WTC11 (cell line): ENCODE measurements around the gene PDCD1. TPM values are rescaled to one million over a fixed set of nuclear protein-coding genes. Genes with fewer than 3 reads are reported as not detected.
"Not testable (repeated sequence)": the region's sequence is repeated elsewhere in the genome, so short reads cannot be mapped to it uniquely, and the experiment has no call there.

Source experiments
- ATAC-seq: fragments of 200-7000 bp; cut with Tn5 transposase; 2 replicates; pipeline ENCODE4 v1.10.0; 2021; ENCODE audit warnings: mild to moderate bottlenecking, moderate library complexity
- CTCF ChIA-PET: fragments of 300-600 bp; sonication (Branson Sonifier 250); formaldehyde crosslinking; loops from one replicate; lab custom pipeline; 2021; ENCODE audit warnings: antibody characterized with exemption; lab: Charles Lee
- POLR2A ChIA-PET: fragments of 350-600 bp; sonication (Branson Sonifier 250); formaldehyde crosslinking; loops from one replicate; lab custom pipeline; 2021; ENCODE audit warnings: antibody characterized with exemption; lab: Charles Lee
- DNase-seq: peaks from one replicate; pipeline ENCODE4 v3.0.0; 2021; ENCODE audit warnings: low spot score
- H3K27ac Mint-ChIP-seq: 2 replicates; pipeline ENCODE4 v1.8.0; 2021; ENCODE audit warnings: mixed read lengths
- H3K27me3 Mint-ChIP-seq: 2 replicates; pipeline ENCODE4 v1.8.0; 2021; ENCODE audit warnings: low read depth, mild to moderate bottlenecking, moderate library complexity, mixed read lengths
- H3K36me3 Mint-ChIP-seq: 2 replicates; pipeline ENCODE4 v1.8.0; 2021; ENCODE audit warnings: mixed read lengths
- H3K4me1 Mint-ChIP-seq: 2 replicates; pipeline ENCODE4 v1.8.0; 2022; ENCODE audit warnings: mixed read lengths
- H3K4me3 Mint-ChIP-seq: 2 replicates; pipeline ENCODE4 v1.8.0; 2021; ENCODE audit warnings: mild to moderate bottlenecking, moderate library complexity, mixed read lengths
- H3K9me3 Mint-ChIP-seq: 2 replicates; pipeline ENCODE4 v1.8.0; 2021; ENCODE audit warnings: mixed read lengths
- FOXK1 ChIP-seq: sonication (generic); formaldehyde crosslinking; IDR thresholded peaks from 2 replicates; pipeline ENCODE4 v1.8.0; 2022; ENCODE audit warnings: mild to moderate bottlenecking, moderate library complexity, missing genetic modification reagents
- FOXP1 ChIP-seq: sonication (generic); formaldehyde crosslinking; IDR thresholded peaks from 2 replicates; pipeline ENCODE4 v1.8.0; 2022; ENCODE audit warnings: missing genetic modification reagents, mild to moderate bottlenecking, moderate library complexity, borderline replicate concordance
- GRHL2 ChIP-seq: fragments of 250-450 bp; sonication (Bioruptor Pico); IDR thresholded peaks from 2 replicates; pipeline ENCODE4 v1.8.0; 2022; ENCODE audit warnings: mild to moderate bottlenecking, moderate library complexity; ENCODE audit not compliant: insufficient replicate concordance, severe bottlenecking
- KAT7 ChIP-seq: sonication (generic); formaldehyde crosslinking; IDR thresholded peaks from 2 replicates; pipeline ENCODE4 v1.8.1; 2023; ENCODE audit warnings: missing genetic modification reagents, mild to moderate bottlenecking, borderline replicate concordance
- NR1H2 ChIP-seq: sonication (generic); formaldehyde crosslinking; IDR thresholded peaks from 2 replicates; pipeline ENCODE4 v1.9.0; 2021; ENCODE audit warnings: mild to moderate bottlenecking, moderate library complexity, missing genetic modification reagents
- NR2C2 ChIP-seq: sonication (generic); formaldehyde crosslinking; IDR thresholded peaks from 2 replicates; pipeline ENCODE4 v1.8.0; 2022; ENCODE audit warnings: mild to moderate bottlenecking, missing genetic modification reagents
- TEAD1 ChIP-seq: sonication (generic); formaldehyde crosslinking; IDR thresholded peaks from 2 replicates; pipeline ENCODE4 v1.8.0; 2022; ENCODE audit warnings: mild to moderate bottlenecking, missing genetic modification reagents
- TP53 ChIP-seq: sonication (generic); formaldehyde crosslinking; IDR thresholded peaks from 2 replicates; pipeline ENCODE4 v1.8.1; 2023; ENCODE audit warnings: mild to moderate bottlenecking, missing genetic modification reagents
- ZNF121 ChIP-seq: sonication (generic); formaldehyde crosslinking; IDR thresholded peaks from 2 replicates; pipeline ENCODE4 v1.8.0; 2023; ENCODE audit warnings: missing genetic modification reagents
- ZNF263 ChIP-seq: sonication (generic); formaldehyde crosslinking; IDR thresholded peaks from 2 replicates; pipeline ENCODE4 v1.8.1; 2022; ENCODE audit warnings: low read depth, mild to moderate bottlenecking, moderate library complexity, missing genetic modification reagents
- total RNA-seq: library from RNA; stranded (reverse); gene quantifications from 3 replicates; pipeline ENCODE4 v1.2.3, GENCODE V29; 2021
- TF ChIP-seq, protein P1 (sequence below): sonication (generic); formaldehyde crosslinking; IDR thresholded peaks from 2 replicates; pipeline ENCODE4 v1.8.1; 2023; ENCODE audit warnings: mild to moderate bottlenecking, missing genetic modification reagents
- TF ChIP-seq, protein P2 (sequence below): sonication (generic); formaldehyde crosslinking; IDR thresholded peaks from 2 replicates; pipeline ENCODE4 v1.8.0; 2023; ENCODE audit warnings: missing genetic modification reagents
- TF ChIP-seq, protein P3 (sequence below): sonication (generic); formaldehyde crosslinking; IDR thresholded peaks from 2 replicates; pipeline ENCODE4 v1.8.0; 2022; ENCODE audit warnings: missing genetic modification reagents

Gene PDCD1
- total RNA-seq, 1 experiment from 2014 or later, result 0.52 TPM

DNA sequence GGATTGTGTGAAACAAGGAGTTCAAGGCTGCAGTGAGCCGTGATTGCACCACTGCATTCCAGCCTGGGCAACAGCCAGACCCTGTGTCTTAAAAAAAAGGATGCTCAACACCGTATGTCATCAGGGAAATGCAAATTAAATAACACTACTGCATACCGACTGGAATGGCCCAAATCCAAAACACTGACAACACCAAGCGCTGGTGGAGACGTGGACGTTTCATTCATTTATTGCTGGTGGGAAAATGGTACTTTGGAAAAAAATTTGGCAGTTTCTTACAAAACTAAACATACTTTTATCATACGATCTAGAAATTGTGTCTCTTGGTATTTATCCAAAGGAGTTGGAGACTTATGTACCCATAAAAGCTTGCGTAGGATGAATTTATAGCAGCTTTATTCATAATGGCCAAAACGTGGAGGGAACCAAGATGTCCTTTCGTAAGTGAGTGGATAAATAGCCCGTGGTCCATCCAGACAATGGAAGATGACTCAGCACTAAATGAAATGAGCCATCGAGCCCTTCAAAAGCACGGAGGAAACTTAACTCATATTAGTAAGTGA, 25.5 kb downstream of the PDCD1 start:
- no peak for DNase-seq
- no peak for ATAC-seq
- POLR2A ChIA-PET, result interaction anchor here (0.6 kb wide), 1 partner anchor 11 kb away, joined by 8 read pairs; no protein-coding TSS in a partner anchor

DNA sequence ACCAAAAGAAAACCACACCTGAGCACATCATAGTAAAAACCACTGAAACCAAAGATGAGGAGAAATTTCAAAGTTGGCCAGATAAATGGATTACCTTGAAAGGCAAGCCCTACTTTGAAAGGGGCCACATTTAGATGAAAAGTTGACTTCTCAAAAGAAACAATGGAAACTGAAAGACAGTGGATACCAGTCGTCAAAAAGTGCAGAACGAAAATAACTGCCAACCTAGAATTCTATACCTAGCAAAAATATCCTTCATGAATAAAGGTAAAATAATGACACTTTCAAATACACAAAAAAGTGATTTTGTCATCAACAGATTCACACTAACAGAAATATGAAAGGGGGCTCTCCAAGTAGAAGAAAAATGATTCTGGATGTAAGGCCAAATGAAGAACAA, 31.3 kb downstream of the PDCD1 start:
- peaks cover 13% of the 10 kb centered on the region for H3K36me3 Mint-ChIP-seq
- H3K4me1 Mint-ChIP-seq, result no peaks in the 10 kb centered on the region
- CTCF ChIA-PET, result no interaction called here
- no peak overlapping the region for H3K4me3 Mint-ChIP-seq
- no peak for ATAC-seq
- H3K27me3 Mint-ChIP-seq, result peaks cover 25% of the 10 kb centered on the region
- peaks cover 40% of the 10 kb centered on the region for H3K9me3 Mint-ChIP-seq
- POLR2A ChIA-PET, result interaction anchor here (0.6 kb wide), 1 partner anchor 136 kb away, joined by 4 read pairs; no protein-coding TSS in a partner anchor
- TF ChIP-seq KAT7 (no peak), ZNF263 (no peak), GRHL2 (CRISPR knock-in tag) (no peak), NR1H2 (CRISPR knock-in tag) (no peak), TEAD1 (CRISPR knock-in tag) (no peak), FOXP1 (no peak), FOXK1 (CRISPR knock-in tag) (no peak), NR2C2 (no peak), TP53 (CRISPR knock-in tag) (no peak)
- TF ChIP-seq, protein P1, sequence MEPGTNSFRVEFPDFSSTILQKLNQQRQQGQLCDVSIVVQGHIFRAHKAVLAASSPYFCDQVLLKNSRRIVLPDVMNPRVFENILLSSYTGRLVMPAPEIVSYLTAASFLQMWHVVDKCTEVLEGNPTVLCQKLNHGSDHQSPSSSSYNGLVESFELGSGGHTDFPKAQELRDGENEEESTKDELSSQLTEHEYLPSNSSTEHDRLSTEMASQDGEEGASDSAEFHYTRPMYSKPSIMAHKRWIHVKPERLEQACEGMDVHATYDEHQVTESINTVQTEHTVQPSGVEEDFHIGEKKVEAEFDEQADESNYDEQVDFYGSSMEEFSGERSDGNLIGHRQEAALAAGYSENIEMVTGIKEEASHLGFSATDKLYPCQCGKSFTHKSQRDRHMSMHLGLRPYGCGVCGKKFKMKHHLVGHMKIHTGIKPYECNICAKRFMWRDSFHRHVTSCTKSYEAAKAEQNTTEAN (CRISPR knock-in tag), result no peak
- TF ChIP-seq, protein P2, sequence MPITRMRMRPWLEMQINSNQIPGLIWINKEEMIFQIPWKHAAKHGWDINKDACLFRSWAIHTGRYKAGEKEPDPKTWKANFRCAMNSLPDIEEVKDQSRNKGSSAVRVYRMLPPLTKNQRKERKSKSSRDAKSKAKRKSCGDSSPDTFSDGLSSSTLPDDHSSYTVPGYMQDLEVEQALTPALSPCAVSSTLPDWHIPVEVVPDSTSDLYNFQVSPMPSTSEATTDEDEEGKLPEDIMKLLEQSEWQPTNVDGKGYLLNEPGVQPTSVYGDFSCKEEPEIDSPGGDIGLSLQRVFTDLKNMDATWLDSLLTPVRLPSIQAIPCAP (CRISPR knock-in tag), result no peak
- TF ChIP-seq, protein P3, sequence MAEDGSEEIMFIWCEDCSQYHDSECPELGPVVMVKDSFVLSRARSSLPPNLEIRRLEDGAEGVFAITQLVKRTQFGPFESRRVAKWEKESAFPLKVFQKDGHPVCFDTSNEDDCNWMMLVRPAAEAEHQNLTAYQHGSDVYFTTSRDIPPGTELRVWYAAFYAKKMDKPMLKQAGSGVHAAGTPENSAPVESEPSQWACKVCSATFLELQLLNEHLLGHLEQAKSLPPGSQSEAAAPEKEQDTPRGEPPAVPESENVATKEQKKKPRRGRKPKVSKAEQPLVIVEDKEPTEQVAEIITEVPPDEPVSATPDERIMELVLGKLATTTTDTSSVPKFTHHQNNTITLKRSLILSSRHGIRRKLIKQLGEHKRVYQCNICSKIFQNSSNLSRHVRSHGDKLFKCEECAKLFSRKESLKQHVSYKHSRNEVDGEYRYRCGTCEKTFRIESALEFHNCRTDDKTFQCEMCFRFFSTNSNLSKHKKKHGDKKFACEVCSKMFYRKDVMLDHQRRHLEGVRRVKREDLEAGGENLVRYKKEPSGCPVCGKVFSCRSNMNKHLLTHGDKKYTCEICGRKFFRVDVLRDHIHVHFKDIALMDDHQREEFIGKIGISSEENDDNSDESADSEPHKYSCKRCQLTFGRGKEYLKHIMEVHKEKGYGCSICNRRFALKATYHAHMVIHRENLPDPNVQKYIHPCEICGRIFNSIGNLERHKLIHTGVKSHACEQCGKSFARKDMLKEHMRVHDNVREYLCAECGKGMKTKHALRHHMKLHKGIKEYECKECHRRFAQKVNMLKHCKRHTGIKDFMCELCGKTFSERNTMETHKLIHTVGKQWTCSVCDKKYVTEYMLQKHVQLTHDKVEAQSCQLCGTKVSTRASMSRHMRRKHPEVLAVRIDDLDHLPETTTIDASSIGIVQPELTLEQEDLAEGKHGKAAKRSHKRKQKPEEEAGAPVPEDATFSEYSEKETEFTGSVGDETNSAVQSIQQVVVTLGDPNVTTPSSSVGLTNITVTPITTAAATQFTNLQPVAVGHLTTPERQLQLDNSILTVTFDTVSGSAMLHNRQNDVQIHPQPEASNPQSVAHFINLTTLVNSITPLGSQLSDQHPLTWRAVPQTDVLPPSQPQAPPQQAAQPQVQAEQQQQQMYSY (CRISPR knock-in tag), result no peak
- no peak overlapping the region for H3K27ac Mint-ChIP-seq
- DNase-seq, result no peak

More for the DNA sequence above, 25.5 kb downstream of the PDCD1 start:
- Mint-ChIP-seq H3K36me3 (no peaks in the 10 kb centered on the region), H3K4me1 (peaks cover 6% of the 10 kb centered on the region), H3K27ac (no peak overlapping the region), H3K4me3 (no peak overlapping the region), H3K27me3 (peaks cover 3% of the 10 kb centered on the region; the same call in 1 of the 2 replicates), H3K9me3 (peaks cover 12% of the 10 kb centered on the region)
- no peak for TF ChIP-seq ZNF121 (CRISPR knock-in tag)
- CTCF ChIA-PET, result no interaction called here

DNA sequence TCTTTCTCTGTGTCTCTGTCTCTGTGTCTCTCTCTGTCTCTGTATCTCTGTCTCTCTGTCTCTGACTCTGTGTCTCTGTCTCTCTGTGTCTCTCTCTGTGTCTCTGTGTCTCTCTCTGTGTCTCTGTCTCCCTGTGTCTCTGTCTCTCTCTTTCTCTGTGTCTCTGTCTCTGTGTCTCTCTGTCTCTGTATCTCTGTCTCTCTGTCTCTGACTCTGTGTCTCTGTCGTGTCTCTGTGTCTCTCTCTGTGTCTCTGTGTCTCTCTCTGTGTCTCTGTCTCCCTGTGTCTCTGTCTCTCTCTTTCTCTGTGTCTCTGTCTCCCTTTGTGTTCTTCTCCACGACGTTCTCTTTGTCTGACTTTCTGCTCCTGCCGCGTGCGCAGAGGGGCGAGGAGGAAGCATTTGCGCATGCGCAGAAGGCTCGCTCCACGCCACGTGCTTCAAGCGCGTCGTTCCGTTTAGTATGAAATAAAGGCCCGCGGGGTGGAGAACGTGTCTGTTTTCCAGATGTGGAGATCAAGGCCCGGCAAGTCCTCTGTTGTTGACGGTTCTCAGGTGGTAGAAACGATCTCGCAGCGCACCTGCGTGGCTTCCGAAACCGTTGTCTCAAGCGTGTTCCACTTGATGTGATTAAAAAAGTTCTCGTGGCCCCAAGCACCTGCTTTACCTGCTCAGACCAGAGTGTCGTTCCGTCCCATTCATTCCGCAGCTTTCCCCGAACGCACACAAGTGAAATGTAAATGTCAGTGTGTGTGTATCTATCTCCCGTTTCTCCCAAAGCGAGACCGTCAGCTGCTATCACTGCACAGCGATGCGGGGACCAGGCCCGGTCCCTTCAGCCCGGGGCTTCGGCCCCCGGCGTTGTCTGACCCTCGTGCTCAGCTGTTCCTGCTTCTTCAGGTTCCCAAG, 34.9 kb downstream of the PDCD1 start:
- H3K27me3 Mint-ChIP-seq, result peaks cover 25% of the 10 kb centered on the region
- H3K27ac Mint-ChIP-seq, H3K4me3 Mint-ChIP-seq, POLR2A ChIA-PET, H3K4me1 Mint-ChIP-seq, CTCF ChIA-PET, ATAC-seq, DNase-seq: not testable (repeated sequence)
- peaks cover 40% of the 10 kb centered on the region for H3K9me3 Mint-ChIP-seq
- H3K36me3 Mint-ChIP-seq, result peaks cover 13% of the 10 kb centered on the region
